ENCODE data around the gene OR6A2. TPM values are rescaled to one million over a fixed set of nuclear protein-coding genes. Genes with fewer than 3 reads are reported as not detected.

Gene OR6A2
- total and polyA plus RNA-seq, 2 of the 4 experiments (the other 2 are of a cell fraction) = 0.07 to 0.72 TPM

Other genes starting within 250 kb of the OR6A2 start
- gene RRP8, start 196.1 kb downstream of the OR6A2 start, total RNA-seq (2012; rRNA removed) = 11.1 and 11.5 TPM in 2 replicates
- gene RRP8, start 196.1 kb downstream of the OR6A2 start, polyA plus RNA-seq (2012; rRNA removed) = 9.0 and 10.8 TPM in 2 replicates
- gene ILK, start 195.9 kb downstream of the OR6A2 start, total RNA-seq (2012; rRNA removed) = 272 and 339 TPM in 2 replicates
- gene ILK, start 195.9 kb downstream of the OR6A2 start, polyA plus RNA-seq (2012; rRNA removed) = 367 and 389 TPM in 2 replicates
- gene TAF10, start 187.5 kb downstream of the OR6A2 start, total RNA-seq (2012; rRNA removed) = 18.6 and 24.4 TPM in 2 replicates
- 132 and 180 TPM in 2 replicates for gene TAF10, start 187.5 kb downstream of the OR6A2 start, polyA plus RNA-seq (2012; rRNA removed)
- gene TPP1, start 180.3 kb downstream of the OR6A2 start, total RNA-seq (2012; rRNA removed) = 16.7 and 33.5 TPM in 2 replicates
- 66.2 and 108 TPM in 2 replicates for gene TPP1, start 180.3 kb downstream of the OR6A2 start, polyA plus RNA-seq (2012; rRNA removed)
- gene DCHS1, start 143.9 kb downstream of the OR6A2 start, total RNA-seq (2012; rRNA removed) = 1.4 and 1.7 TPM in 2 replicates
- gene DCHS1, start 143.9 kb downstream of the OR6A2 start, polyA plus RNA-seq (2012; rRNA removed) = 3.3 and 3.8 TPM in 2 replicates
- gene MRPL17, start 116.3 kb downstream of the OR6A2 start, total RNA-seq (2012; rRNA removed) = 65.8 and 70.3 TPM in 2 replicates
- gene MRPL17, start 116.3 kb downstream of the OR6A2 start, polyA plus RNA-seq (2012; rRNA removed) = 85.2 and 97.5 TPM in 2 replicates
- gene OR2AG2, start 27.7 kb downstream of the OR6A2 start, total RNA-seq (2012; rRNA removed) = 0.28 and 0.54 TPM in 2 replicates
- 0.22 and 0.29 TPM in 2 replicates for gene OR2AG2, start 27.7 kb downstream of the OR6A2 start, polyA plus RNA-seq (2012; rRNA removed)
- gene OR2AG1, start 16.7 kb downstream of the OR6A2 start, total RNA-seq (2012; rRNA removed) = not detected in 2 replicates
- gene OR2AG1, start 16.7 kb downstream of the OR6A2 start, polyA plus RNA-seq (2012; rRNA removed) = not detected in 2 replicates
- not detected in 2 replicates for gene OR10A5, start 46.0 kb upstream of the OR6A2 start, total RNA-seq (2012; rRNA removed)
- not detected in 2 replicates for gene OR10A5, start 46.0 kb upstream of the OR6A2 start, polyA plus RNA-seq (2012; rRNA removed)
- gene OR10A2, start 63.4 kb upstream of the OR6A2 start, total RNA-seq (2012; rRNA removed) = not detected in 2 replicates
- not detected in 2 replicates for gene OR10A2, start 63.4 kb upstream of the OR6A2 start, polyA plus RNA-seq (2012; rRNA removed)
- gene OR10A4, start 76.9 kb upstream of the OR6A2 start, total RNA-seq (2012; rRNA removed) = not detected in 2 replicates
- gene OR10A4, start 76.9 kb upstream of the OR6A2 start, polyA plus RNA-seq (2012; rRNA removed) = not detected in 2 replicates
- 0.28 and 0.36 TPM in 2 replicates for gene OR2D2, start 92.8 kb upstream of the OR6A2 start, total RNA-seq (2012; rRNA removed)
- 0.07 TPM in 1 of 2 replicates, not detected in the other for gene OR2D2, start 92.8 kb upstream of the OR6A2 start, polyA plus RNA-seq (2012; rRNA removed)
- not detected in 2 replicates for gene OR2D3, start 121.3 kb upstream of the OR6A2 start, total RNA-seq (2012; rRNA removed)
- not detected in 2 replicates for gene OR2D3, start 121.3 kb upstream of the OR6A2 start, polyA plus RNA-seq (2012; rRNA removed)
- gene ZNF215, start 126.7 kb upstream of the OR6A2 start, total RNA-seq (2012; rRNA removed) = 7.2 and 7.7 TPM in 2 replicates
- gene ZNF215, start 126.7 kb upstream of the OR6A2 start, polyA plus RNA-seq (2012; rRNA removed) = 2.9 and 3.4 TPM in 2 replicates
- 2.5 and 3.1 TPM in 2 replicates for gene ZNF214, start 220.7 kb upstream of the OR6A2 start, total RNA-seq (2012; rRNA removed)
- 0.47 and 0.82 TPM in 2 replicates for gene ZNF214, start 220.7 kb upstream of the OR6A2 start, polyA plus RNA-seq (2012; rRNA removed)
- gene NLRP14, start 220.8 kb upstream of the OR6A2 start, total RNA-seq (2012; rRNA removed) = under 0.01 TPM in 2 replicates
- not detected in 2 replicates for gene NLRP14, start 220.8 kb upstream of the OR6A2 start, polyA plus RNA-seq (2012; rRNA removed)

Data from IMR-90 (cell line).